Neural cell (in vitro differentiated cells): ENCODE results near the gene TVP23C.

Source experiments
- CTCF ChIP-seq: fragments of 450-650 bp; IDR thresholded peaks from 2 replicates; pipeline ENCODE4 v1.5.1; 2014; ENCODE audit warnings: antibody characterized with exemption, mild to moderate bottlenecking, moderate library complexity; ENCODE audit not compliant: poor library complexity, severe bottlenecking
- EP300 ChIP-seq: fragments of 450-650 bp; conservative IDR thresholded peaks from 2 replicates; pipeline ENCODE4 v1.6.1; 2014; ENCODE audit warnings: antibody characterized with exemption, mild to moderate bottlenecking, moderate library complexity; ENCODE audit not compliant: poor library complexity, severe bottlenecking
- EZH2 ChIP-seq: fragments of 200-600, 300-800 bp; shearing (Covaris generic), sonication (generic); IDR thresholded peaks from 2 replicates; pipeline ENCODE4 v1.6.1; 2014; ENCODE audit warnings: antibody characterized with exemption, low read length, borderline replicate concordance, mild to moderate bottlenecking; ENCODE audit not compliant: insufficient read depth, poor library complexity, severe bottlenecking
- MXI1 ChIP-seq: fragments of 450-650 bp; conservative IDR thresholded peaks from 2 replicates; pipeline ENCODE4 v1.6.1; 2014; ENCODE audit warnings: antibody characterized with exemption, mild to moderate bottlenecking; ENCODE audit not compliant: poor library complexity, severe bottlenecking

- TF ChIP-seq EP300 (no peak), CTCF (no peak), EZH2 (no peak), MXI1 (no peak)
Measured at GRCh38 chr17:15475631-15476354, 87.5 kb downstream of the TVP23C start.
